HCT116 (cell line): ENCODE results near the gene OSBPL1A. TPM values are rescaled to one million over a fixed set of nuclear protein-coding genes. Genes with fewer than 3 reads are reported as not detected.

Source experiments
- ATAC-seq: fragments of 200-7000 bp; cut with Tn5 transposase; 2 replicates; pipeline ENCODE4 v1.9.1; 2020; ENCODE audit warnings: mild to moderate bottlenecking, moderate library complexity
- BruUV-seq: library from RNA; stranded (reverse); fragments of 400-500 nt; replicated peaks from 2 replicates; lab custom pipeline; 2021; lab: Mats Ljungman, UMichigan
- CTCF ChIA-PET: fragments of 300-600 bp; sonication (Branson Sonifier 250); formaldehyde crosslinking; loops from one replicate; lab custom pipeline; 2021; ENCODE audit warnings: antibody characterized with exemption; lab: Charles Lee
- POLR2A ChIA-PET: fragments of 300-600, 350-600 bp; sonication (Branson Sonifier 250); formaldehyde crosslinking; loops from one replicate; lab custom pipeline; 2021; ENCODE audit warnings: antibody characterized with exemption; lab: Charles Lee
- RAD21 ChIA-PET, 2 experiments: fragments of 300-600 bp; sonication (Branson Sonifier 250); formaldehyde crosslinking; loops; one replicate each; lab custom pipeline; 2023; ENCODE audit warnings: low total read pairs in 2 of 2; ENCODE audit not compliant: uncharacterized antibody in 2 of 2, unreplicated experiment in 2 of 2, low non-redundant PET in 1 of 2; lab: Charles Lee
- DNase-seq: peaks from one replicate; pipeline ENCODE4 v3.0.0-alpha.2; 2010; ENCODE audit warnings: low read depth, low spot score
- H2AFZ ChIP-seq: fragments of 200-600 bp; shearing (Covaris generic), sonication (generic); 2 replicates; pipeline ENCODE4 v1.6.1; 2017; ENCODE audit warnings: low read depth, mixed run types, mixed read lengths, antibody characterized with exemption, low read length; ENCODE audit not compliant: poor library complexity, severe bottlenecking
- H3K27ac ChIP-seq: 2 replicates; pipeline ENCODE4 v1.5.1; 2012; ENCODE audit warnings: low read depth, low read length
- H3K27me3 ChIP-seq: fragments of 200-600 bp; sonication (generic); 2 replicates; pipeline ENCODE4 v1.6.1; 2016; ENCODE audit warnings: mixed run types, low read length, mixed read lengths; ENCODE audit not compliant: insufficient read depth
- H3K36me3 ChIP-seq, 2 experiments: fragments of 200-500 bp in 1 of 2; fragments of 200-600 bp in 1 of 2; sonication (Bioruptor generic) in 1 of 2; sonication (generic) in 1 of 2; 2 replicates each; pipeline versions ENCODE4 v1.5.1 to v1.6.1; 2014 to 2016; ENCODE audit warnings: low read length in 2 of 2, inconsistent platforms in 1 of 2, mixed read lengths in 1 of 2, mixed run types in 1 of 2; ENCODE audit not compliant: insufficient read depth in 2 of 2, control insufficient read depth in 1 of 2
- H3K4me1 ChIP-seq, 2 experiments: fragments of 200-600 bp in 1 of 2; sonication (generic) in 1 of 2; 2 replicates each; pipeline versions ENCODE4 v1.5.1 to v1.6.1; 2012 to 2017; ENCODE audit warnings: low read length in 2 of 2, inconsistent platforms in 1 of 2, mild to moderate bottlenecking in 1 of 2, mixed read lengths in 1 of 2, mixed run types in 1 of 2, moderate library complexity in 1 of 2; ENCODE audit not compliant: insufficient read depth in 2 of 2, control insufficient read depth in 1 of 2
- H3K4me2 ChIP-seq: fragments of 200-600 bp; sonication (generic); 2 replicates; pipeline ENCODE4 v1.6.1; 2017; ENCODE audit warnings: mixed run types, low read length, mixed read lengths
- H3K4me3 ChIP-seq, 2 experiments: fragments of 200-600 bp in 1 of 2; sonication (generic) in 1 of 2; replicated peaks in 1 of 2; 2 replicates each; pipeline ENCODE4 v1.5.1; 2011 to 2016; ENCODE audit warnings: low read length in 2 of 2, control low read depth in 1 of 2, low read depth in 1 of 2, mild to moderate bottlenecking in 1 of 2, mixed read lengths in 1 of 2, mixed run types in 1 of 2
- H3K79me2 ChIP-seq: fragments of 200-600 bp; sonication (generic); 2 replicates; pipeline ENCODE4 v1.6.1; 2017; ENCODE audit warnings: mild to moderate bottlenecking, mixed run types, low read length, moderate library complexity, mixed read lengths; ENCODE audit not compliant: insufficient read depth
- H3K9ac ChIP-seq: fragments of 200-600 bp; sonication (generic); 2 replicates; pipeline ENCODE4 v1.6.1; 2016; ENCODE audit warnings: low read length, mixed read lengths
- H3K9me2 ChIP-seq: fragments of 200-600 bp; sonication (generic), shearing (Covaris generic); 2 replicates; pipeline ENCODE4 v1.6.1; 2017; ENCODE audit warnings: mixed run types, mild to moderate bottlenecking, moderate library complexity; ENCODE audit not compliant: insufficient read depth
- H3K9me3 ChIP-seq, 2 experiments: fragments of 200-500 bp in 1 of 2; fragments of 200-600 bp in 1 of 2; sonication (Bioruptor generic) in 1 of 2; sonication (generic) in 1 of 2; 2 replicates each; pipeline ENCODE4 v1.6.1; 2014 to 2017; ENCODE audit warnings: low read length in 2 of 2, mixed read lengths in 2 of 2, inconsistent platforms in 1 of 2, low read depth in 1 of 2, mild to moderate bottlenecking in 1 of 2, mixed run types in 1 of 2, moderate library complexity in 1 of 2; ENCODE audit not compliant: control insufficient read depth in 1 of 2, insufficient read depth in 1 of 2
- H4K20me1 ChIP-seq: fragments of 200-600 bp; sonication (generic), shearing (Covaris generic); 2 replicates; pipeline ENCODE4 v1.6.1; 2017; ENCODE audit warnings: mixed run types, mild to moderate bottlenecking, moderate library complexity; ENCODE audit not compliant: insufficient read depth
- CEBPB ChIP-seq: IDR thresholded peaks from 2 replicates; pipeline ENCODE4 v1.6.1; 2012; ENCODE audit warnings: low read depth
- EZH2phosphoT487 ChIP-seq: fragments of 200-600 bp; IDR thresholded peaks from 2 replicates; pipeline ENCODE4 v1.6.1; 2018; ENCODE audit warnings: antibody characterized with exemption, borderline replicate concordance
- FOSL1 ChIP-seq: IDR thresholded peaks from 2 replicates; pipeline ENCODE4 v1.6.1; 2012; ENCODE audit warnings: low read depth
- JUND ChIP-seq: IDR thresholded peaks from 2 replicates; pipeline ENCODE4 v1.6.1; 2012
- POLR2A ChIP-seq: IDR thresholded peaks from 2 replicates; pipeline ENCODE4 v1.7.0; 2011; ENCODE audit warnings: borderline replicate concordance; ENCODE audit not compliant: insufficient read depth, insufficient read length; ENCODE audit errors: extremely low read depth
- POLR2AphosphoS5 ChIP-seq: IDR thresholded peaks from 2 replicates; pipeline ENCODE4 v1.6.1; 2011; ENCODE audit warnings: mild to moderate bottlenecking, low read depth, low read length, moderate library complexity
- RAD21 ChIP-seq: IDR thresholded peaks from 2 replicates; pipeline ENCODE4 v1.6.1; 2012; ENCODE audit warnings: low read depth, mild to moderate bottlenecking
- SIN3A ChIP-seq: IDR thresholded peaks from 2 replicates; pipeline ENCODE4 v1.6.1; 2012; ENCODE audit warnings: low read depth
- SP1 ChIP-seq: IDR thresholded peaks from 2 replicates; pipeline ENCODE4 v1.6.1; 2012; ENCODE audit warnings: low read depth
- SRF ChIP-seq: IDR thresholded peaks from 2 replicates; pipeline ENCODE4 v1.6.1; 2012; ENCODE audit warnings: low read depth
- TCF7L2 ChIP-seq: IDR thresholded peaks from 2 replicates; pipeline ENCODE4 v1.7.0; 2011; ENCODE audit warnings: borderline replicate concordance, inconsistent platforms; ENCODE audit not compliant: insufficient read depth, insufficient read length; ENCODE audit errors: extremely low read depth
- ZNF274 ChIP-seq: fragments of 200-500 bp; sonication (Bioruptor generic); IDR thresholded peaks from 2 replicates; pipeline ENCODE4 v1.6.1; 2014; ENCODE audit warnings: mild to moderate bottlenecking, low read depth, low read length, inconsistent platforms
- intact Hi-C: fragments of 100-400 bp; cut with micrococcal nuclease; formaldehyde crosslinking; loops from 2 replicates; pipeline ENCODE4 v1.10.0; 2022
- total RNA-seq: library from RNA; stranded (reverse); gene quantifications from one replicate; pipeline ENCODE4 v1.2.1, GENCODE V29; 2021; ENCODE audit not compliant: unreplicated experiment
- TF ChIP-seq, protein P1 (sequence below): IDR thresholded peaks from 2 replicates; pipeline ENCODE4 v1.6.1; 2012
- TF ChIP-seq, protein P2 (sequence below): IDR thresholded peaks from 2 replicates; pipeline ENCODE4 v1.6.1; 2011; ENCODE audit warnings: mild to moderate bottlenecking, low read length, moderate library complexity; ENCODE audit not compliant: insufficient replicate concordance; ENCODE audit errors: extremely low read depth
- TF ChIP-seq, protein P3 (sequence below): IDR thresholded peaks from 2 replicates; pipeline ENCODE4 v1.6.1; 2012
- TF ChIP-seq, protein P4 (sequence below): IDR thresholded peaks from 2 replicates; pipeline ENCODE4 v1.6.1; 2012; ENCODE audit warnings: low read depth

Gene OSBPL1A
- total RNA-seq, 1 experiment from 2014 or later, result 18.9 TPM

DNA sequence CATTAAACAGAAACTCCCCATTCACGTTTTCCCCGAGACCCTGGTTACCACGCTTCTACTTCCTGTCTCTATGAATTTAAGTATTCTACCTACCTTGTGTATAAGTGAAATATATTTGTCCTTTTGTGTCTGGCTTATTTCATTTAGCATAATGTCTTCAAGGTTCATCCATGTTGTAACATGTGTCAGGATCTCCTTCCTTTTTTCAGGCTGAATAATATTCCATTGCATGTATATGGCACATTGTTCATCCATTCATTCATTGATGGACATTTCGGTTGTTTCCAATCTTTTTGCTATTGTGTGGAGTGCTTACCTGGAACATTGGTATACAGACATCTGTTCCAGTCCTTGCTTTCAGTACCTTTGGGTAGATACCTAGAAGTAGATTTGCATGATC is 276.9 kb downstream of the OSBPL1A start:
- H3K9ac ChIP-seq, result no peak overlapping the region
- no peaks in the 10 kb centered on the region for H3K4me1 ChIP-seq
- ATAC-seq, result no peak
- H3K27ac ChIP-seq, result no peak overlapping the region
- H3K9me2 ChIP-seq, result no peaks in the 10 kb centered on the region
- ChIA-PET POLR2A (no interaction called here), RAD21 (no interaction called here), CTCF (no interaction called here)
- no peak overlapping the region for H2AFZ ChIP-seq
- H3K9me3 ChIP-seq, result no peaks in the 10 kb centered on the region
- H3K4me2 ChIP-seq, result no peak overlapping the region
- no peaks in the 10 kb centered on the region for H4K20me1 ChIP-seq
- H3K27me3 ChIP-seq, result no peaks in the 10 kb centered on the region
- DNase-seq, result no peak
- H3K4me3 ChIP-seq, result no peak overlapping the region
- no peaks in the 10 kb centered on the region for H3K36me3 ChIP-seq
- intact Hi-C loops, result no loop called here
- no TSS peak for BruUV-seq
- no peaks in the 10 kb centered on the region for H3K79me2 ChIP-seq
- TF ChIP-seq SRF (no peak), TCF7L2 (no peak), CEBPB (no peak), POLR2A (no peak), SIN3A (no peak), SP1 (no peak), ZNF274 (no peak), JUND (no peak), POLR2AphosphoS5 (no peak), RAD21 (no peak), FOSL1 (no peak), EZH2phosphoT487 (no peak)
- TF ChIP-seq, protein P1, sequence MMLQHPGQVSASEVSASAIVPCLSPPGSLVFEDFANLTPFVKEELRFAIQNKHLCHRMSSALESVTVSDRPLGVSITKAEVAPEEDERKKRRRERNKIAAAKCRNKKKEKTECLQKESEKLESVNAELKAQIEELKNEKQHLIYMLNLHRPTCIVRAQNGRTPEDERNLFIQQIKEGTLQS, result no peak
- TF ChIP-seq, protein P2, sequence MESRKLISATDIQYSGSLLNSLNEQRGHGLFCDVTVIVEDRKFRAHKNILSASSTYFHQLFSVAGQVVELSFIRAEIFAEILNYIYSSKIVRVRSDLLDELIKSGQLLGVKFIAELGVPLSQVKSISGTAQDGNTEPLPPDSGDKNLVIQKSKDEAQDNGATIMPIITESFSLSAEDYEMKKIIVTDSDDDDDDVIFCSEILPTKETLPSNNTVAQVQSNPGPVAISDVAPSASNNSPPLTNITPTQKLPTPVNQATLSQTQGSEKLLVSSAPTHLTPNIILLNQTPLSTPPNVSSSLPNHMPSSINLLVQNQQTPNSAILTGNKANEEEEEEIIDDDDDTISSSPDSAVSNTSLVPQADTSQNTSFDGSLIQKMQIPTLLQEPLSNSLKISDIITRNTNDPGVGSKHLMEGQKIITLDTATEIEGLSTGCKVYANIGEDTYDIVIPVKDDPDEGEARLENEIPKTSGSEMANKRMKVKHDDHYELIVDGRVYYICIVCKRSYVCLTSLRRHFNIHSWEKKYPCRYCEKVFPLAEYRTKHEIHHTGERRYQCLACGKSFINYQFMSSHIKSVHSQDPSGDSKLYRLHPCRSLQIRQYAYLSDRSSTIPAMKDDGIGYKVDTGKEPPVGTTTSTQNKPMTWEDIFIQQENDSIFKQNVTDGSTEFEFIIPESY, result no peak
- TF ChIP-seq, protein P3, sequence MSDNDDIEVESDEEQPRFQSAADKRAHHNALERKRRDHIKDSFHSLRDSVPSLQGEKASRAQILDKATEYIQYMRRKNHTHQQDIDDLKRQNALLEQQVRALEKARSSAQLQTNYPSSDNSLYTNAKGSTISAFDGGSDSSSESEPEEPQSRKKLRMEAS, result no peak
- TF ChIP-seq, protein P4, sequence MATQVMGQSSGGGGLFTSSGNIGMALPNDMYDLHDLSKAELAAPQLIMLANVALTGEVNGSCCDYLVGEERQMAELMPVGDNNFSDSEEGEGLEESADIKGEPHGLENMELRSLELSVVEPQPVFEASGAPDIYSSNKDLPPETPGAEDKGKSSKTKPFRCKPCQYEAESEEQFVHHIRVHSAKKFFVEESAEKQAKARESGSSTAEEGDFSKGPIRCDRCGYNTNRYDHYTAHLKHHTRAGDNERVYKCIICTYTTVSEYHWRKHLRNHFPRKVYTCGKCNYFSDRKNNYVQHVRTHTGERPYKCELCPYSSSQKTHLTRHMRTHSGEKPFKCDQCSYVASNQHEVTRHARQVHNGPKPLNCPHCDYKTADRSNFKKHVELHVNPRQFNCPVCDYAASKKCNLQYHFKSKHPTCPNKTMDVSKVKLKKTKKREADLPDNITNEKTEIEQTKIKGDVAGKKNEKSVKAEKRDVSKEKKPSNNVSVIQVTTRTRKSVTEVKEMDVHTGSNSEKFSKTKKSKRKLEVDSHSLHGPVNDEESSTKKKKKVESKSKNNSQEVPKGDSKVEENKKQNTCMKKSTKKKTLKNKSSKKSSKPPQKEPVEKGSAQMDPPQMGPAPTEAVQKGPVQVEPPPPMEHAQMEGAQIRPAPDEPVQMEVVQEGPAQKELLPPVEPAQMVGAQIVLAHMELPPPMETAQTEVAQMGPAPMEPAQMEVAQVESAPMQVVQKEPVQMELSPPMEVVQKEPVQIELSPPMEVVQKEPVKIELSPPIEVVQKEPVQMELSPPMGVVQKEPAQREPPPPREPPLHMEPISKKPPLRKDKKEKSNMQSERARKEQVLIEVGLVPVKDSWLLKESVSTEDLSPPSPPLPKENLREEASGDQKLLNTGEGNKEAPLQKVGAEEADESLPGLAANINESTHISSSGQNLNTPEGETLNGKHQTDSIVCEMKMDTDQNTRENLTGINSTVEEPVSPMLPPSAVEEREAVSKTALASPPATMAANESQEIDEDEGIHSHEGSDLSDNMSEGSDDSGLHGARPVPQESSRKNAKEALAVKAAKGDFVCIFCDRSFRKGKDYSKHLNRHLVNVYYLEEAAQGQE, result no peak
- TF ChIP-seq, all 23 proteins: peak for 0
